NCI-H524 (cell line): ENCODE measurements around the gene YTHDC2.
"Not testable (repeated sequence)": the region's sequence is repeated elsewhere in the genome, so short reads cannot be mapped to it uniquely, and the experiment has no call there.

Source experiments
- DNase-seq, 2 experiments: peaks; one replicate each; lab custom pipeline; 2025; lab: John Stamatoyannopoulos, UW

YTHDC2 gene

DNA sequence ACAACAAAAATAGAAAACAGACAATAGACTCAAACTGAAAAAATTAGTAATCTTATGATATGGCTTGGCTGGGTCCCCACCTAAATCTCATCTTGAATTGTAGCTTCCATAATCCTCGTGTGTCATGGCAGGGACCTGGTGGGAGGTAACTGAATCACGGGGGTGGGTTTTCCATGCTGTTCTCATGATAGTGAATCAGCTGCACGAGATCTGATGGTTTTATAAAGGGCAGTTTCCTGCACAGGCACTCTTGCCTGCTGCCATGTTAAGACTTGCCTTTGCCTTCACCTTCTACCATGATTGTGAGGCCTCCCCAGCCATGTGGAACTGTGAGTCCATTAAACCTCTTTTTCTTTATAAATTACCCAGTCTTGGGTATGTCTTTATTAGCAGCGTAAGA is 89.8 kb downstream of the YTHDC2 start:
- not testable (repeated sequence) for DNase-seq

GRCh38 chr5:113606298-113607134 is 93.0 kb downstream of the YTHDC2 start:
- DNase-seq = peak; percentile 44 to 67

DNA sequence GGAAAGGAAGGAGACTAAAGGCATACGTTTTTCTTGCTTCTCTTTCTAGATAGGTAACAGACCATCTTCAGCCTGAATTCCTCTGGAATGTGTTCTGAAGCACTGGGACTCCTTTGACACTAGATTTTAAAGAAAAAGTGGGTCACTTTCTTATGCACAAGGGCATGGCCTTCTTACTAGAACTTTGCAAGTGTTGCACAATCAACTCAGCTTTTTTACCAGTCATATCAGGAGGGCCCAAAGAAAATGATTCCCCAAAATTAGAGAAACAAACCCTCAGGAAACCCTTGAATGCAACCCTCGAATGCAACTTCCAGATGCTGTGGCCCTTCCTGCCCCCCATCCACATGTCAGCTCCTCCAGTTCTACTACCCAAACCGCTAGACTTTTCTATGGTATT is 93.9 kb downstream of the YTHDC2 start:
- DNase-seq = no peak

GRCh38 chr5:113608113-113608596 is 94.7 kb downstream of the YTHDC2 start:
- DNase-seq = no peak

- DNase-seq = peak; percentile 1 to 42
Measured at GRCh38 chr5:113612060-113612496, 98.6 kb downstream of the YTHDC2 start.

DNA sequence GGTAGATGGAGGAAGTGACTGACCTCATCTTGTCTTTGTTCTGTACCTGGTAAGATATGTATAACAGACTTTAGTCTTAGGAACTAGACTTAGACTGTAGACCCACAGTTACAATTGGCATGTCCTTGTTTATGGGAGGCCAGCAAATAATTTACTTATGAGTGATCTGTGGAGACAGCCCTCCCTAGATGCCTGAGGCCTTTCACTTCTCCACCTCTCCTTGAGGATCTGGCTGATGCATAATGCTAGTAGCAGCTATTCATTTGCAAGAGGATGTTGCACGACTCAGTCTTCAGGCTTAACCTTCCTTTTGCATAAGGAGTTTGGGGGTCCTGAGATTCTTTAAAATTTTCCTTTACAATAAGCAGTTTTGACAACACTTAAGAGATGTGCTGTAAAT is 100.7 kb downstream of the YTHDC2 start:
- no peak for DNase-seq

DNA sequence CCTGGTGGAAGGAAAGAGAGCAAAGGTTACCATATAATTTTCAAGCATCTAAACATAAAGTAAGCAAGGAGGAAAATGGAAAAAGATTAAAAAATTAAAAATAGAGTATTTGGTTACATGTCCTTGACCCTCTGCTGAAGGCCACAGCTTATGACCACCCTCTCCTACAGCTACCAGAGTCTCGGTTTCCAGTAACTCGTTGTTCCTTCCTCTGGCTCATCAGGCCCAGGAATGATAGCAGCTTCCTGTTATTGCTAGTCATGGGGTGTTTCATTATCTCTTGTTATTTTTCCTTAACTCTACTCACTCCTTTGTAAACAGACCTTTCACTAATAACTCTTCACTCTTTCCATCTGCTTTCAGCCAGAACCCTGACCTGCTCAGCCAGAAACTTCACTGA is 102.2 kb downstream of the YTHDC2 start:
- DNase-seq = no peak

DNA sequence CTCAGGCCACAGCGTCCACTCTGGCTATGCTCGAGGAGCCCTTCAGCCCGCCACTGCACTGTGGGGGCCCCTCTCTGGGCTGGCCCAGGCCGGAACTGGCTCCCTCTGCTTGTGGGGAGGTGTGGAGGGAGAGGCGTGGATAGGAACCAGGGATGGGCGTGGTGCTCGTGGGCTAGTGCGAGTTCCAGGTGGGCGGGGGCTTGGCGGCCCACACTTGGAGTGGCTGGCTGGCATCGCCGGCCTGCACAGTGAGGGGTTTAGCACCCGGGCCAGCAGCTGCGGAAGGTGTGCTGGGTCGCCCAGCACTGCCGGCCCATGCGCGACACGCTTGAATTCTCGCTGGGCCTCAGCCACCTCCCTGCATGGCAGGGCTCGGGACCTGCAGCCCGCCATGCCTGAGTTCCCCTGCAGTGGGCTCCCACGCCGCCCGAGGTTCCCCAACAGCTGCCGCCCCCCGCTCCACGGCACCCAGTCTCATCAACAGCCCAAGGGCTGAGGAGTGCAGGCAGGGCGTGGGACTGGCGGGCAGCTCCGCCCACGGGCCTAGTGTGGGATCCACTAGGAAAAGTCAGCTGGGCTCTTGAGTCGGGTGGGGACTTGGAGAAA is 103.8 kb downstream of the YTHDC2 start:
- no peak for DNase-seq

DNA sequence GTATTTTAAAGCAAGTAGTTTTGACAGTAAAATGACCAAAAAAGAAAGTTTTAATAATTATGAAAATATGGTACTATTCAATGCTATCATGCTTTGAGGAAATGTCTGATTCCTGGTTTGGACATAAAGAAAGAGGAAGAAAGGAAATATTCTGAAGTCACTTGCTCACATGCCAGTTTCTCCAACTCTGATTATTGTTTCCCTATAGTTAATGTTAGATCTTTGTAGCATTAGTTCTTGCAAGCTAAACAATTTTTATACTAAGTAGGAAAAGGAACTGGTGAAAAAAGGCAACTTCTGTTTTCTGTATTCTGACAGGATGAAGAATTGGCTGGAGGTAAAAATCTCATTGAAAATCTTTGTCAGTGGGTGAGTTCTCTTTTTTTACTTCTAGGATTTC is 119.5 kb downstream of the YTHDC2 start:
- no peak for DNase-seq

GRCh38 chr5:113634957-113635356 is 121.5 kb downstream of the YTHDC2 start:
- DNase-seq = no peak

DNA sequence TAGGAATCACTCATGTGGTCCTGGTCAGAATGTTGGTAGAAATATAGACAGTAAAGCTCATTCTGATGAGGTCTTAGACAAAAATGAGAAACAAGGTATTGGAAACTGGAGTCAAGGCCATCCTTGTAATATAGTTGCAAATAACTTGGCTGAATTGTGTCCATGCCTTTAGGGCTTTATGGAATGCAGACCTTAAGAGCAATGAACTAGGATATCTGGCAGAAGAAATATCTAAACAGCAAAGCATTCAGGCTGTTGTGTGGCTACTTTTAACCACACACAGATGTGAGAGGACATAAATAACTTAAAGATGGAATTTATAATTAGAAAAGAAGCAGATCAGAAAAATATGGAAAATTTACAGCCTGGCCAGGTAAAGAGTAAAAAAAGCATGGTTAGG is 128.2 kb downstream of the YTHDC2 start:
- DNase-seq = no peak
